AG04449 (cell line): ENCODE results near the gene TTL.
A peak's percentile ranks its signal among the peaks of the same experiment; 100 is the strongest.

Source experiments
- CTCF ChIA-PET: fragments of 350-600 bp; formaldehyde crosslinking; extraction: SDS; loops from one replicate; lab custom pipeline; 2021; ENCODE audit warnings: antibody characterized with exemption; lab: Yijun Ruan, JAX
- POLR2A ChIA-PET: fragments of 400-600, 350-600 bp; formaldehyde crosslinking; extraction: SDS; loops from one replicate; lab custom pipeline; 2020; ENCODE audit warnings: antibody characterized with exemption, inconsistent platforms; lab: Yijun Ruan, JAX
- DNase-seq: peaks from one replicate; pipeline ENCODE4 v3.0.0-alpha.2; 2010; ENCODE audit warnings: low read depth, low spot score
- H3K4me3 ChIP-seq: 2 replicates; pipeline ENCODE4 v1.5.1; 2011; ENCODE audit warnings: low read depth, mild to moderate bottlenecking, control low read depth, low read length
- TF ChIP-seq, protein P1 (sequence below): IDR thresholded peaks from one replicate; pipeline ENCODE4 v1.5.1; 2011; ENCODE audit warnings: mild to moderate bottlenecking, moderate library complexity, low read length, control low read depth, inconsistent platforms; ENCODE audit not compliant: insufficient read depth; ENCODE audit errors: missing control alignments

The TTL gene

DNA sequence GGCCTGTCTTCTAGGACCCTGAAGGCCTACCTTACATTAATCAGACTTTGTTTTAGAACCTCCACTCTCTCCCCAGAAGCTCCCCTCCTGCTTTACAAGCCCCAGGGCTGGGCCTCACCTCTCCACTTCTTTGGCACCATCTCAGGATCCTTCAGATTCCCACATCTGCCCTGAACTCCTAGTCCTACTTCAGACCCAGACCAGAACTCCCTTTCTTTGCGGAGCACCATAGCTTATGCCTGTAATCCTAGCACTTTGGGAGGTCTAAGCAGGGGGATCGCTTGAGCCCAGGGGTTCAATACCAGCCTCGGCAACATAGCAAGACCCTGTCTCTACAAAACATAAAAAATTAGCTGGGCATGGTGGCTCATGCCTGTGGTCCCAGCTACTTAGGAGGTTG lies 103.4 kb downstream of the TTL start:
- H3K4me3 ChIP-seq: peak overlapping the region; percentile 89
- DNase-seq: no peak
- ChIA-PET CTCF (interaction anchor here (0.9 to 8.1 kb wide), 10 partner anchors 9 to 356 kb away, joined by 3 to 116 read pairs (median 4); no protein-coding TSS in a partner anchor), POLR2A (interaction anchor here (0.9 kb wide), 1 partner anchor 142 kb away, joined by 3 read pairs; no protein-coding TSS in a partner anchor)
- TF ChIP-seq, protein P1, sequence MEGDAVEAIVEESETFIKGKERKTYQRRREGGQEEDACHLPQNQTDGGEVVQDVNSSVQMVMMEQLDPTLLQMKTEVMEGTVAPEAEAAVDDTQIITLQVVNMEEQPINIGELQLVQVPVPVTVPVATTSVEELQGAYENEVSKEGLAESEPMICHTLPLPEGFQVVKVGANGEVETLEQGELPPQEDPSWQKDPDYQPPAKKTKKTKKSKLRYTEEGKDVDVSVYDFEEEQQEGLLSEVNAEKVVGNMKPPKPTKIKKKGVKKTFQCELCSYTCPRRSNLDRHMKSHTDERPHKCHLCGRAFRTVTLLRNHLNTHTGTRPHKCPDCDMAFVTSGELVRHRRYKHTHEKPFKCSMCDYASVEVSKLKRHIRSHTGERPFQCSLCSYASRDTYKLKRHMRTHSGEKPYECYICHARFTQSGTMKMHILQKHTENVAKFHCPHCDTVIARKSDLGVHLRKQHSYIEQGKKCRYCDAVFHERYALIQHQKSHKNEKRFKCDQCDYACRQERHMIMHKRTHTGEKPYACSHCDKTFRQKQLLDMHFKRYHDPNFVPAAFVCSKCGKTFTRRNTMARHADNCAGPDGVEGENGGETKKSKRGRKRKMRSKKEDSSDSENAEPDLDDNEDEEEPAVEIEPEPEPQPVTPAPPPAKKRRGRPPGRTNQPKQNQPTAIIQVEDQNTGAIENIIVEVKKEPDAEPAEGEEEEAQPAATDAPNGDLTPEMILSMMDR: no peak

DNA sequence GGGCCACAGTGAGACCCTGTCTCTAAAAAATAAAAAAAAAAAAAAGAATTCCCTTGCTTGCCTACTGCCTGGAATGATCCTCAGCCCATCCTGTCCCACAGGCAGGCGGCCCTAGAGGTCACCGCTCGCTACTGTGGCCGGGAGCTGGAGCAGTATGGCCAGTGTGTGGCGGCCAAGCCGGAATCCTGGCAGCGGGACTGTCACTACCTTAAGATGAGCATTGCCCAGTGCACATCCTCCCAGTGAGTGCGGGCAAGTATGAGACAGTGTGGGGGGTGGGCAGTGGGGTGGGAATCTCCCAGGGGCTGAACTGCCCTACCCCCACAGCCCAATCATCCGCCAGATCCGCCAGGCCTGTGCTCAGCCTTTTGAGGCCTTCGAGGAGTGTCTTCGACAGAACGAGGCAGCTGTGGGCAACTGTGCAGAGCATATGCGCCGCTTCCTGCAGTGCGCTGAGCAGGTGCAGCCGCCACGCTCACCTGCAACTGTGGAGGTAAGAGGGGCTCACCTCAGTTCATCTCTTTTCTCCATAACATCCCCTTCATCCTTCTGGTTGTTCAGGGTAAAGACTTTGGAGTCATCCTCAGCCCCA lies 104.0 kb downstream of the TTL start:
- TF ChIP-seq, protein P1: no peak
- CTCF ChIA-PET: interaction anchor here (1.5 to 8.1 kb wide), 4 partner anchors 8 to 142 kb away, joined by 4 to 116 read pairs (median 56); no protein-coding TSS in a partner anchor
- no peak for DNase-seq
- H3K4me3 ChIP-seq: no peak overlapping the region
- POLR2A ChIA-PET: no interaction called here

DNA sequence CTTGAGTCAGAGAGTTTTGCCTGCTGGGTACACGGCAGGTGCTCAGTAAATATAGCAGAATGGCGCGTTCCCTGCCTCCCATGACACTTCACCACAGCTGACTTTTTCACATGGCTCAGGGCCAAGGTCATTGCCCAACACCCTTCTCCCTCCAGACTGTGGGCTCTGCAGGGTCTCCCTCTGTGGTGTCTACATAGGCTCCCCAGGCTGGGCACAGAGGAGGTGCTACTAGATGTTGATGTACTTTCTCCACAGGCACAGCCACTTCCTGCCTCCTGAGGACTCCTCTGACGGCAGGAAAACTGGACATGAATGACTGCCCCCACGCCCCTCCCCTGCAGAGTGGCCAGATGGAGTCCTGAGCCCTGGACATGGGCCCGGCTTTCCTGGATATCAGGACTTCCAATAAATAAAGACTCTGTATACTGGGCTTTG lies 106.7 kb downstream of the TTL start:
- ChIA-PET CTCF (interaction anchor here (7.4 to 8.1 kb wide), 2 partner anchors 14 to 139 kb away, joined by 101 to 116 read pairs; no protein-coding TSS in a partner anchor), POLR2A (no interaction called here)
- no peak overlapping the region for H3K4me3 ChIP-seq
- DNase-seq: no peak
- TF ChIP-seq, protein P1: no peak
